Motor neuron (in vitro differentiated cells): ENCODE data around the gene C1orf167. TPM values are rescaled to one million over a fixed set of nuclear protein-coding genes. Genes with fewer than 3 reads are reported as not detected.

Experiments
- ATAC-seq, 8 experiments: fragments of 200-7000 bp; cut with Tn5 transposase; replicated peaks in 6 of 8; 2 replicates each; pipeline ENCODE4 v1.8.0; 2021; ENCODE audit warnings: mild to moderate bottlenecking in 8 of 8, moderate library complexity in 8 of 8
- H3K27ac ChIP-seq, 2 donors: fragments of 250-450 bp; sonication (Bioruptor Pico); 2 replicates each; pipeline ENCODE4 v1.9.0; 2021; ENCODE audit warnings: antibody characterized with exemption in 2 of 2, mild to moderate bottlenecking in 2 of 2, moderate library complexity in 1 of 2
- H3K4me1 ChIP-seq, 2 donors: fragments of 250-450 bp; sonication (Bioruptor Pico); replicated peaks in 1 of 2; 2 replicates each; pipeline ENCODE4 v1.6.1; 2021; ENCODE audit warnings: antibody characterized with exemption in 2 of 2, mild to moderate bottlenecking in 2 of 2, moderate library complexity in 1 of 2
- H3K4me3 ChIP-seq, 5 donors: fragments of 250-450 bp; sonication (Bioruptor Pico); 2 replicates each; pipeline ENCODE4 v1.9.0; 2021; ENCODE audit warnings: antibody characterized with exemption in 5 of 5, mild to moderate bottlenecking in 5 of 5, moderate library complexity in 4 of 5
- WGBS, 10 experiments: fragments of 450-650 bp; shearing (Covaris generic); methylation state at CpG; one replicate each; pipeline ENCODE4 v1.0.0; 2022; 5-methylcytosine and 5-hydroxymethylcytosine counted together
- in situ Hi-C, 9 experiments: fragments of 400-800 bp; cut with MboI; loops; one replicate each; pipeline ENCODE4 v1.15.0; 2021; ENCODE audit warnings: low sequenced_read_pairs in 9 of 9, low pct_unique_long_range_greater_than_20kb in 2 of 9; ENCODE audit not compliant: unreplicated experiment in 9 of 9
- total RNA-seq, 8 experiments: library from RNA; unstranded; fragments of 300-600 nt; gene quantifications; 2 replicates each; pipeline versions ENCODE4 v1.2.3 to v1.2.4, GENCODE V29; 2022

The C1orf167 gene
- total RNA-seq, 8 experiments from 2014 or later: 0.11 to 1.9 (median 0.35) TPM; not detected in 2

- H3K27ac ChIP-seq: no peak overlapping the region
- 20 to 100% (median 92%) methylated on average over 1 to 4 of the region's 4 CpGs; no CpG with 5 or more reads in 5 of the 10 experiments for WGBS, 10 experiments
- no peak for ATAC-seq
- no peak overlapping the region for H3K4me3 ChIP-seq
- peaks cover 17% of the 10 kb centered on the region in 2 donors for H3K4me1 ChIP-seq
- in situ Hi-C loops: loop anchor here in 1 of 9 experiments (10.0 kb wide), 1 partner anchor 63 kb away; the partner anchor contains the start of gene FBXO6
Observed at GRCh38 chr1:11728126-11728806, 33.7 kb upstream of the C1orf167 start.

GRCh38 chr1:11729155-11729497 lies 32.9 kb upstream of the C1orf167 start:
- in situ Hi-C loops: loop anchor here in 1 of 9 experiments (10.0 kb wide), 1 partner anchor 64 kb away; the partner anchor contains the start of gene FBXO6
- ATAC-seq: no peak
- no peak overlapping the region for H3K4me3 ChIP-seq
- WGBS, 10 experiments: 60 to 100% (median 95%) methylated on average over 1 to 9 of the region's 11 CpGs; no CpG with 5 or more reads in 2 of the 10 experiments
- no peak overlapping the region for H3K27ac ChIP-seq
- H3K4me1 ChIP-seq: peaks cover 17% of the 10 kb centered on the region in 2 donors

GRCh38 chr1:11729498-11730428 lies 32.2 kb upstream of the C1orf167 start:
- 0 to 100% (median 74%) methylated on average over 1 to 20 of the region's 26 CpGs; no CpG with 5 or more reads in 2 of the 10 experiments for WGBS, 10 experiments
- no peak for ATAC-seq
- H3K27ac ChIP-seq: no peak overlapping the region
- H3K4me1 ChIP-seq: peaks cover 17% of the 10 kb centered on the region in 2 donors
- in situ Hi-C loops: loop anchor here in 1 of 9 experiments (10.0 kb wide), 1 partner anchor 65 kb away; the partner anchor contains the start of gene FBXO6
- no peak overlapping the region for H3K4me3 ChIP-seq

- H3K4me3 ChIP-seq: no peak overlapping the region
- peak in 1 of 8 experiments; percentile 33 for ATAC-seq
- H3K4me1 ChIP-seq: peaks cover 19 to 20% of the 10 kb centered on the region in 2 donors
- 10 to 100% (median 83%) methylated on average over 1 to 5 of the region's 5 CpGs; no CpG with 5 or more reads in 2 of the 10 experiments for WGBS, 10 experiments
- no peak overlapping the region for H3K27ac ChIP-seq
- in situ Hi-C loops: no loop called here
Observed at GRCh38 chr1:11730429-11730891, 31.5 kb upstream of the C1orf167 start.

- 7 to 68% (median 21%) methylated on average over 2 to 11 of the region's 17 CpGs; no CpG with 5 or more reads in 3 of the 10 experiments for WGBS, 10 experiments
- Histone ChIP-seq H3K4me1 (peaks cover 23 to 24% of the 10 kb centered on the region in 2 donors), H3K27ac (peak overlapping the region; percentile 68 to 75), H3K4me3 (peak overlapping the region in 1 of 5 donors; percentile 15)
- peak; percentile 25 to 78 (median 64) for ATAC-seq
- in situ Hi-C loops: no loop called here
Observed at GRCh38 chr1:11731691-11732283, 30.2 kb upstream of the C1orf167 start.

GRCh38 chr1:11733306-11733705 lies 28.7 kb upstream of the C1orf167 start:
- WGBS, 10 experiments: 83 to 100% (median 100%) methylated on average over 1 to 3 of the region's 3 CpGs; no CpG with 5 or more reads in 2 of the 10 experiments
- peaks cover 31 to 34% of the 10 kb centered on the region in 2 donors for H3K4me1 ChIP-seq
- H3K4me3 ChIP-seq: no peak overlapping the region
- no peak overlapping the region for H3K27ac ChIP-seq
- no peak for ATAC-seq
- in situ Hi-C loops: no loop called here

- peaks cover 31 to 34% of the 10 kb centered on the region in 2 donors for H3K4me1 ChIP-seq
- ATAC-seq: no peak
- 10 to 100% (median 28%) methylated on average over 1 to 4 of the region's 4 CpGs; no CpG with 5 or more reads in 2 of the 10 experiments for WGBS, 10 experiments
- H3K4me3 ChIP-seq: peak overlapping the region; percentile 47 to 58 (median 55)
- no peak overlapping the region for H3K27ac ChIP-seq
- in situ Hi-C loops: no loop called here
Observed at GRCh38 chr1:11735531-11735853, 26.5 kb upstream of the C1orf167 start.

GRCh38 chr1:11735854-11736745 lies 25.9 kb upstream of the C1orf167 start, which contains the start of gene AGTRAP:
AGTRAP (plus strand) TSS chr1:11736136; CDS start chr1:11736209, 73 bp downstream.
- in situ Hi-C loops: no loop called here
- Histone ChIP-seq H3K27ac (no peak within 1 kb of the TSS), H3K4me3 (peak within 1 kb of the TSS; percentile 47 to 58 (median 55)), H3K4me1 (peaks cover 31 to 34% of the 10 kb centered on the region in 2 donors)
- WGBS, 10 experiments: 0 to 3% (median 0%) methylated on average over 1 to 12 of the region's 59 CpGs; no CpG with 5 or more reads in 4 of the 10 experiments
- peak; percentile 66 to 91 (median 82) for ATAC-seq

- 8 to 33% (median 11%) methylated on average over 2 to 15 of the region's 15 CpGs; no CpG with 5 or more reads in 1 of the 10 experiments for WGBS, 10 experiments
- in situ Hi-C loops: no loop called here
- Histone ChIP-seq H3K4me3 (peak overlapping the region; percentile 47 to 58 (median 55)), H3K4me1 (peaks cover 24 to 26% of the 10 kb centered on the region in 2 donors), H3K27ac (no peak overlapping the region)
- peak in 5 of 8 experiments; percentile 6 to 31 (median 23) for ATAC-seq
Observed at GRCh38 chr1:11736746-11737639, 25.0 kb upstream of the C1orf167 start.

GRCh38 chr1:11738096-11738495 lies 23.9 kb upstream of the C1orf167 start:
- ATAC-seq: no peak
- WGBS, 10 experiments: 0 to 90% (median 80%) methylated on average over 1 to 2 of the region's 2 CpGs; no CpG with 5 or more reads in 5 of the 10 experiments
- no peak overlapping the region for H3K4me3 ChIP-seq
- H3K4me1 ChIP-seq: peaks cover 14 to 17% of the 10 kb centered on the region in 2 donors
- in situ Hi-C loops: no loop called here
- no peak overlapping the region for H3K27ac ChIP-seq

- no peak for ATAC-seq
- Histone ChIP-seq H3K4me1 (peaks cover 14 to 17% of the 10 kb centered on the region in 2 donors), H3K4me3 (no peak overlapping the region), H3K27ac (no peak overlapping the region)
- WGBS, 10 experiments: 91 to 100% (median 98%) methylated on average over 1 to 6 of the region's 6 CpGs; no CpG with 5 or more reads in 5 of the 10 experiments
- in situ Hi-C loops: no loop called here
Observed at GRCh38 chr1:11738783-11739182, 23.2 kb upstream of the C1orf167 start.
